H1 (cell line): ENCODE measurements around the gene MAML3. TPM values are rescaled to one million over a fixed set of nuclear protein-coding genes. Genes with fewer than 3 reads are reported as not detected.

ENCODE experiments used
- CEBPB ChIP-seq: IDR thresholded peaks from 2 replicates; pipeline ENCODE4 v1.6.1; 2012; ENCODE audit warnings: low read depth, low read length
- E2F6 ChIP-seq: IDR thresholded peaks from 2 replicates; pipeline ENCODE4 v1.6.1; 2012; ENCODE audit warnings: inconsistent platforms
- MAX ChIP-seq: IDR thresholded peaks from 2 replicates; pipeline ENCODE4 v1.6.1; 2012; ENCODE audit warnings: inconsistent platforms
- POLR2AphosphoS5 ChIP-seq: IDR thresholded peaks from 2 replicates; pipeline ENCODE4 v1.6.1; 2011; ENCODE audit warnings: low read depth, low read length
- polyA plus RNA-seq, 7 experiments: library from polyadenylated mRNA; depleted of rRNA in 3 of 7; stranded (reverse) in 5 of 7; unstranded in 2 of 7; fragments of >200 nt in 5 of 7; fragments of 200-250 nt in 2 of 7; gene quantifications; 1 replicate in 5 of 7; 2 replicates in 1 of 7; 4 replicates in 1 of 7; pipeline versions ENCODE4 v1.2.1 to v1.2.3, GENCODE V29; 2011 to 2013; ENCODE audit warnings: missing spikeins in 2 of 7, mixed read lengths in 2 of 7
- total RNA-seq: library from RNA; stranded (reverse); fragmentation: NEBNext Ultra II Directional; extraction: Animal tissue kit (Norgen Biotek cat#: 25700); gene quantifications from 2 replicates; pipeline ENCODE4 v1.2.1, GENCODE V29; 2021

The MAML3 gene
- total and polyA plus RNA-seq, 2 of the 8 experiments (the other 6 are each of a cell fraction or from before 2014, with no cell fraction given) = 2.1 to 5.7 TPM

- TF ChIP-seq E2F6 (no peak), POLR2AphosphoS5 (no peak), MAX (no peak), CEBPB (no peak)
- TF ChIP-seq, all 59 proteins: peak for 0
Observed at GRCh38 chr4:139768366-139768765, 385.6 kb downstream of the MAML3 start (continued).
